Smooth muscle cell (in vitro differentiated cells): Measurements from ENCODE around the gene ARHGEF7. TPM values are rescaled to one million over a fixed set of nuclear protein-coding genes. Genes with fewer than 3 reads are reported as not detected.

ENCODE experiments used
- DNase-seq: peaks from one replicate; lab custom pipeline; 2025; ENCODE audit not compliant: unreplicated experiment; lab: John Stamatoyannopoulos, UW
- H2AFZ ChIP-seq: fragments of 200-600 bp; sonication (generic); 2 replicates; pipeline ENCODE4 v1.6.0; 2016; ENCODE audit warnings: antibody characterized with exemption, low read depth, mild to moderate bottlenecking
- H3F3A ChIP-seq: fragments of 200-600 bp; sonication (generic); 2 replicates; pipeline ENCODE4 v1.6.0; 2017; ENCODE audit warnings: antibody characterized with exemption, low read depth
- H3K27ac ChIP-seq: fragments of 200-600 bp; sonication (generic); 2 replicates; pipeline ENCODE4 v1.5.1; 2016; ENCODE audit warnings: low read depth, mild to moderate bottlenecking
- H3K27me3 ChIP-seq: fragments of 200-600 bp; sonication (generic); 2 replicates; pipeline ENCODE4 v1.6.1; 2016; ENCODE audit warnings: low read depth, mild to moderate bottlenecking
- H3K36me3 ChIP-seq: fragments of 200-600 bp; sonication (generic); 2 replicates; pipeline ENCODE4 v1.5.1; 2016; ENCODE audit warnings: low read depth
- H3K4me1 ChIP-seq: fragments of 200-600 bp; sonication (generic); 2 replicates; pipeline ENCODE4 v1.5.1; 2016; ENCODE audit warnings: low read depth
- H3K4me2 ChIP-seq: fragments of 200-600 bp; sonication (generic); 2 replicates; pipeline ENCODE4 v1.6.0; 2016; ENCODE audit warnings: mild to moderate bottlenecking
- H3K4me3 ChIP-seq: fragments of 200-600 bp; sonication (generic); 2 replicates; pipeline ENCODE4 v1.5.1; 2016; ENCODE audit warnings: mild to moderate bottlenecking
- H3K79me2 ChIP-seq: fragments of 200-600 bp; sonication (generic); 2 replicates; pipeline ENCODE4 v1.6.0; 2016; ENCODE audit warnings: low read depth, mild to moderate bottlenecking
- H3K9ac ChIP-seq: fragments of 200-600 bp; sonication (generic); 2 replicates; pipeline ENCODE4 v1.6.0; 2016; ENCODE audit warnings: low read depth
- H3K9me3 ChIP-seq: fragments of 200-600 bp; sonication (generic); replicated peaks from 2 replicates; pipeline ENCODE4 v1.5.1; 2016; ENCODE audit warnings: low read depth
- H4K20me1 ChIP-seq: fragments of 200-600 bp; sonication (generic); 2 replicates; pipeline ENCODE4 v1.6.0; 2016; ENCODE audit warnings: low read depth
- CTCF ChIP-seq: fragments of 200-600 bp; sonication (generic); IDR thresholded peaks from 2 replicates; pipeline ENCODE4 v1.5.1; 2017; ENCODE audit warnings: borderline replicate concordance, mild to moderate bottlenecking, antibody characterized with exemption; ENCODE audit not compliant: insufficient read depth, poor library complexity, severe bottlenecking
- WGBS: methylation state at CpG from one replicate; pipeline ENCODE4 v1.1.7; 2016; ENCODE audit warnings: low lambda C conversion rate; 5-methylcytosine and 5-hydroxymethylcytosine counted together
- polyA plus RNA-seq: library from polyadenylated mRNA; unstranded; fragments of >200 nt; fragmentation: Nextera tagmentation; extraction: Ambion mirVana; gene quantifications from 2 replicates; pipeline ENCODE4 v1.2.1, GENCODE V29; 2016
- total RNA-seq: library from RNA; depleted of rRNA; stranded (reverse); fragments of >200 nt; gene quantifications from 2 replicates; pipeline ENCODE4 v1.2.3, GENCODE V29; 2014

The ARHGEF7 gene
- total and polyA plus RNA-seq, 2 experiments from 2014 or later = 13.8 to 32.4 TPM

DNA sequence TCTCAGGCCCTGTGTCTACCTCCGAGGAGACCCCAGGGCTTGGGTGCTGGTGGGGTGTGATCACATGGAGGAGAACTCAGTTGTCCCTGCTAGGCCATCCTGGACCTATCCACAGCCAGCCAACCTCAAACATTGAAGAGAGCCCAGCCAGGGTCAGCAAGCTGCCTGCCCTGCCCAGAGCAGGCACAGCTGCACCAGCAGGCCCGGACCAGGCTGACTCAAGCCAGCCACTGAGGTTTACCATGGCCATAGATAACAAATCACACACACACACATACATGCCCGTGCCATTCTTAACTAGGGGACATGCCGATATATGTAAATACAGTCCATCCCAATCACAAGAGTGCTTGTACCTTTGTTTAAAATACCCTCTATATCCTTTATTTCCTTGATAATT lies 8.1 kb downstream of the ARHGEF7 start:
- Histone ChIP-seq H3K27me3 (peaks cover 18% of the 10 kb centered on the region), H3K4me3 (no peak overlapping the region), H3K9ac (no peak overlapping the region), H3K9me3 (no peaks in the 10 kb centered on the region), H3F3A (no peaks in the 10 kb centered on the region), H3K79me2 (no peaks in the 10 kb centered on the region), H3K4me1 (no peaks in the 10 kb centered on the region), H3K36me3 (no peaks in the 10 kb centered on the region), H4K20me1 (no peaks in the 10 kb centered on the region), H3K4me2 (no peak overlapping the region), H2AFZ (no peak overlapping the region), H3K27ac (no peak overlapping the region)
- DNase-seq = no peak
- 94% methylated on average over 4 of the region's 4 CpGs for WGBS
- TF ChIP-seq CTCF = no peak

DNA sequence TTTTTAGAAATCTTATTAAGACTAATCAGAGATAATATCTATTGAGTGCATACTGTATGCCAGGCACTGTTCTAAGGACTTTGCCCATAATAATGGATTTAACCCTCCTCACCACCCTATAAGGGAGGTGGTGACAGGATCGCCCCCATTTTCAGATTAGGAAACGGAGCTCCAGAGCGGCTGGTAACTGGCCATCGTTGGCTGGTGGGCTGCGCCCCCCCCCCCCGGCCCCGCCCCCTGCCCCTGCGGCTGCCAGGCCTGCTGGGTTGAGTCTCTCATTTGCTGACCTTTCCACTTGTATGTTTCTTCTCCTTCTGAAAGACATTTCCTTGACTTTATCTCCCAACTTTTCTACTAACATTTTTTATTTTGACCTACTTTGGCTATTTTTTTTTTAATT lies 8.5 kb downstream of the ARHGEF7 start:
- no peak for DNase-seq
- Histone ChIP-seq H4K20me1 (no peaks in the 10 kb centered on the region), H3K27me3 (peaks cover 18% of the 10 kb centered on the region), H3K4me3 (no peak overlapping the region), H3K4me1 (no peaks in the 10 kb centered on the region), H3K79me2 (no peaks in the 10 kb centered on the region), H3K9me3 (no peaks in the 10 kb centered on the region), H3F3A (no peaks in the 10 kb centered on the region), H3K27ac (no peak overlapping the region), H3K9ac (no peak overlapping the region), H3K36me3 (no peaks in the 10 kb centered on the region), H2AFZ (no peak overlapping the region), H3K4me2 (no peak overlapping the region)
- TF ChIP-seq CTCF = no peak
- 86% methylated on average over 8 of the region's 8 CpGs for WGBS

DNA sequence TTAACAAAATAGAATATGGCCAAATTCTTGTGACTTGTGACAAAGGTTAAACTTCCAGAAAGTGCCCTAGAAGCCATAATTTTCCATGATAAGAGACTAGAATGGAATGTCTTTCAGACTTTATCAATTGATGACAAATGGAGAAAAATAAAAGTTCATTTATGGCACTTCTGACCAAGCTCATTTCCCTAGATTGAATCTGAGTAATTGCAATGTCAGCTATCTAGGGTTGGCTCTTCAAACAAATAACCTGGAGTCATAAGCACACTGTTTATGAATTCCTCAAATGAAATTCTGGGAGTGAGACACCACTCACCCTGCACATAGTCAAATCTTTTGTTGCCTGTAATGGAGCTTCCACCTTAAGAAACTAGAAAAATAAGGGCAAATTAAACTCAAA lies 11.4 kb downstream of the ARHGEF7 start:
- Histone ChIP-seq H3K36me3 (no peaks in the 10 kb centered on the region), H3K4me2 (no peak overlapping the region), H4K20me1 (no peaks in the 10 kb centered on the region), H3F3A (no peaks in the 10 kb centered on the region), H3K27ac (no peak overlapping the region), H3K9me3 (no peaks in the 10 kb centered on the region), H3K79me2 (no peaks in the 10 kb centered on the region), H3K4me1 (no peaks in the 10 kb centered on the region), H3K9ac (no peak overlapping the region), H3K27me3 (peaks cover 26% of the 10 kb centered on the region), H3K4me3 (no peak overlapping the region), H2AFZ (no peak overlapping the region)
- no peak for DNase-seq
- no peak for TF ChIP-seq CTCF

GRCh38 chr13:111129465-111130115 lies 14.5 kb downstream of the ARHGEF7 start:
- DNase-seq = no peak
- TF ChIP-seq CTCF = no peak
- Histone ChIP-seq H3K36me3 (no peaks in the 10 kb centered on the region), H3K79me2 (no peaks in the 10 kb centered on the region), H3K4me2 (no peak overlapping the region), H3K4me3 (no peak overlapping the region), H4K20me1 (no peaks in the 10 kb centered on the region), H3K27me3 (peaks cover 26% of the 10 kb centered on the region), H3K27ac (no peak overlapping the region), H2AFZ (no peak overlapping the region), H3K9ac (no peak overlapping the region), H3F3A (no peaks in the 10 kb centered on the region), H3K4me1 (no peaks in the 10 kb centered on the region), H3K9me3 (no peaks in the 10 kb centered on the region)
- WGBS = 90% methylated on average over 9 of the region's 9 CpGs
